Suprapubic skin (tissue), 4 donors: ENCODE measurements around the gene FKRP. TPM values are rescaled to one million over a fixed set of nuclear protein-coding genes. Genes with fewer than 3 reads are reported as not detected.

Experiments
- DNase-seq, 2 donors: peaks; one replicate each; pipeline ENCODE4 v3.0.0-alpha.2; 2019; ENCODE audit warnings: low spot score in 2 of 2
- H3K27ac ChIP-seq: fragments of 200-600 bp; sonication (generic); one replicate; pipeline ENCODE4 v1.5.1; 2019
- H3K27me3 ChIP-seq: fragments of 200-600 bp; sonication (generic); one replicate; pipeline ENCODE4 v1.5.1; 2019
- H3K36me3 ChIP-seq: fragments of 200-600 bp; sonication (generic); one replicate; pipeline ENCODE4 v1.5.1; 2019
- H3K4me1 ChIP-seq: fragments of 200-600 bp; sonication (generic); one replicate; pipeline ENCODE4 v1.5.1; 2019
- H3K4me3 ChIP-seq: fragments of 200-600 bp; sonication (generic); one replicate; pipeline ENCODE4 v1.5.1; 2019; ENCODE audit warnings: mild to moderate bottlenecking
- H3K9me3 ChIP-seq: fragments of 200-600 bp; sonication (generic); one replicate; pipeline ENCODE4 v1.5.1; 2019
- EP300 ChIP-seq: sonication (generic); formaldehyde crosslinking; IDR thresholded peaks from one replicate; pipeline ENCODE4 v1.6.1; 2017; ENCODE audit warnings: antibody characterized with exemption
- POLR2A ChIP-seq, 2 donors: fragments of 450-650 bp; IDR thresholded peaks; one replicate each; pipeline ENCODE4 v1.6.1; 2017; ENCODE audit warnings: antibody characterized with exemption in 2 of 2, mild to moderate bottlenecking in 2 of 2, moderate library complexity in 2 of 2
- POLR2AphosphoS5 ChIP-seq, 3 donors: sonication (generic); formaldehyde crosslinking; IDR thresholded peaks; one replicate each; pipeline ENCODE4 v1.6.1; 2017; ENCODE audit warnings: antibody characterized with exemption in 3 of 3
- whole genome bisulfite sequencing: methylation state at CpG from one replicate; pipeline ENCODE4 v1.1.5; 2018; 5-methylcytosine and 5-hydroxymethylcytosine counted together
- total RNA-seq, 4 donors: library from RNA; depleted of rRNA; stranded (reverse); fragments of >200 nt; gene quantifications; one replicate each; pipeline ENCODE4 v1.1.0, GENCODE V29; 2016
- TF ChIP-seq, protein P1 (sequence below), 2 donors: fragments of 200-600 bp in 1 of 2; fragments of 450-650 bp in 1 of 2; sonication (generic) in 1 of 2; IDR thresholded peaks; one replicate each; pipeline ENCODE4 v1.5.1; 2016 to 2019; ENCODE audit warnings: antibody characterized with exemption in 2 of 2, mild to moderate bottlenecking in 1 of 2, moderate library complexity in 1 of 2

FKRP gene
- total RNA-seq, 4 donors from 2014 or later, result 7.1 to 15.2 (median 7.8) TPM

DNA sequence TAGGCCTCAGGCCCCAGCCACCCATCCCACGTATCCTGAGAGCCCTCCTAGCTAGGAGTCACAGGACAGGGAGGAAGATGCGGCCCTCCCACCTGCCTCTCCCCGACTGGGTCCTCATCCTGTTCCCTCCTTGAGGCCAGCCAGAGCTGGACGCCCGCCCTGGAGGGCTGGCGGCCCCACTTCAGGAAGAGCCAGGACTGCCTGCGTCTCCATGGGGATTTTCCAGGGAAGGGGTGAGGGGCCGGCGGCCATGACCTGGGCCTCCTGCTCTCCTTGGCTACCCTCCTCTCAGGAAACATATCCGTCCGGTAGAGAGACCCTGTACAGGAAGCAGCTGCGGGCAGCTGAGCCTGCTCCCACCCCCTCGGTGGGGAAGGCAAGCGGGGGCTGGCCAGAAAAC lies 17.6 kb upstream of the FKRP start:
- WGBS, result 85% methylated on average over 7 of the region's 14 CpGs
- Histone ChIP-seq H3K36me3 (peaks cover 98% of the 10 kb centered on the region), H3K4me1 (peaks cover 27% of the 10 kb centered on the region), H3K4me3 (no peak overlapping the region), H3K27ac (no peak overlapping the region), H3K9me3 (no peaks in the 10 kb centered on the region), H3K27me3 (no peaks in the 10 kb centered on the region)
- no peak for DNase-seq
- TF ChIP-seq POLR2AphosphoS5 (IDR thresholded peaks at IDR 0.05), result no peak
- TF ChIP-seq, protein P1, sequence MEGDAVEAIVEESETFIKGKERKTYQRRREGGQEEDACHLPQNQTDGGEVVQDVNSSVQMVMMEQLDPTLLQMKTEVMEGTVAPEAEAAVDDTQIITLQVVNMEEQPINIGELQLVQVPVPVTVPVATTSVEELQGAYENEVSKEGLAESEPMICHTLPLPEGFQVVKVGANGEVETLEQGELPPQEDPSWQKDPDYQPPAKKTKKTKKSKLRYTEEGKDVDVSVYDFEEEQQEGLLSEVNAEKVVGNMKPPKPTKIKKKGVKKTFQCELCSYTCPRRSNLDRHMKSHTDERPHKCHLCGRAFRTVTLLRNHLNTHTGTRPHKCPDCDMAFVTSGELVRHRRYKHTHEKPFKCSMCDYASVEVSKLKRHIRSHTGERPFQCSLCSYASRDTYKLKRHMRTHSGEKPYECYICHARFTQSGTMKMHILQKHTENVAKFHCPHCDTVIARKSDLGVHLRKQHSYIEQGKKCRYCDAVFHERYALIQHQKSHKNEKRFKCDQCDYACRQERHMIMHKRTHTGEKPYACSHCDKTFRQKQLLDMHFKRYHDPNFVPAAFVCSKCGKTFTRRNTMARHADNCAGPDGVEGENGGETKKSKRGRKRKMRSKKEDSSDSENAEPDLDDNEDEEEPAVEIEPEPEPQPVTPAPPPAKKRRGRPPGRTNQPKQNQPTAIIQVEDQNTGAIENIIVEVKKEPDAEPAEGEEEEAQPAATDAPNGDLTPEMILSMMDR (IDR thresholded peaks at IDR 0.05), result no peak

DNA sequence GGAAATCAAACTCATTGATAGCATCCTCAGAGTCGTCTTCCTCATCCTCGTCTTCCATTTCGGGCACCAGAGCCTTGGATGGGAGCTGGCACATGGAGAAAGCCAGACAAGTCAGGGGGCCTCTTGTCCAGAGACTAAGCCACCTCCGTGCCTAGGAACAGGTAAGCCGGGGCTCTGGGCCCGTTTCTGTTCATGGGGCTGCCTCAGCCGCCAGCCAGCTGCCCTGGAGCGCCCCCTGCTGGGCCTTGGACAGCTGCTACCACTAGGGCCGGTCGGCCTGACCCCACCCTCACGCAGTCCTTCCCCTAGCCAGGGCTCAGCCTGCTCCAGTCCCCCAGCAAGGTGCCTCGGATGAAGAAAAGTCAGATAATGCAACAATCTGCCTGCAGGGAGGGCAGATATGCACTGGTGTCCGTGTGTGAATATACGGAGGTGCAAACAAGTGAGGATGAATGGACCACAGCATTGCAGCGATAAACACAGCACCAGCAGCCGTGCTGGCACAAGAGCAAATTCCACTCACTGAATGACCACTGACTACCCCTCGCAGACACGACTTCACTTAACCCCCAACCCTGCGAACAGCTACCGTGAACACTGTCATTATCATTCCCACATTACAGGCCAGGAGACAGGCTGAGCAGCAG lies 17.0 kb upstream of the FKRP start:
- H3K4me3 ChIP-seq, result no peak overlapping the region
- no peaks in the 10 kb centered on the region for H3K9me3 ChIP-seq
- no peak for DNase-seq
- no peak overlapping the region for H3K27ac ChIP-seq
- TF ChIP-seq, protein P1 (IDR thresholded peaks at IDR 0.05), result peak; percentile 80 to 95
- TF ChIP-seq EP300, result no peak
- H3K27me3 ChIP-seq, result no peaks in the 10 kb centered on the region
- 56% methylated on average over 16 of the region's 20 CpGs for WGBS
- peaks cover 96% of the 10 kb centered on the region for H3K36me3 ChIP-seq
- H3K4me1 ChIP-seq, result peaks cover 27% of the 10 kb centered on the region

DNA sequence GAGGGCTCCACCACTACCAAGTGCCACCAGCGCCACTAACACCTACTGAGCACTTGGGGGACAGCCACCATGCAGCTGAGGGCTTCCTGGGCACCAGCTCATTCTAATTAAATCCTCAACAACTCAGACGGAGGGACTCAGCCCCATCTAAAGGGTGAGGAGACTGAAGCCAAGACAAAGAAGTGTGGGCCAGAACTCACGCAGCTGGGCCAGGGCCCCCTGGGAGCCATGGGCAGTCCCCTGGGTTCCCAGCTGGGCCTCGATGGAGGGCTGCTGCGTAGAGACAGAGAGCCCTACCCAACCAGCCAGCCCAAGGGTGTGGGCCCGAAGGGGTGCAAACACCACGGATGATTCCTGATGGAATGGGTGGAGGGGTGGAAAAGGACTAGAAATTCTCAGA lies 16.2 kb upstream of the FKRP start:
- H3K27me3 ChIP-seq, result no peaks in the 10 kb centered on the region
- no peaks in the 10 kb centered on the region for H3K9me3 ChIP-seq
- H3K36me3 ChIP-seq, result peaks cover 95% of the 10 kb centered on the region
- H3K4me3 ChIP-seq, result no peak overlapping the region
- peaks cover 27% of the 10 kb centered on the region for H3K4me1 ChIP-seq
- no peak overlapping the region for H3K27ac ChIP-seq
- TF ChIP-seq POLR2AphosphoS5 (IDR thresholded peaks at IDR 0.05), result no peak
- TF ChIP-seq EP300, result no peak
- WGBS, result 78% methylated on average over 6 of the region's 7 CpGs
- DNase-seq, result no peak

DNA sequence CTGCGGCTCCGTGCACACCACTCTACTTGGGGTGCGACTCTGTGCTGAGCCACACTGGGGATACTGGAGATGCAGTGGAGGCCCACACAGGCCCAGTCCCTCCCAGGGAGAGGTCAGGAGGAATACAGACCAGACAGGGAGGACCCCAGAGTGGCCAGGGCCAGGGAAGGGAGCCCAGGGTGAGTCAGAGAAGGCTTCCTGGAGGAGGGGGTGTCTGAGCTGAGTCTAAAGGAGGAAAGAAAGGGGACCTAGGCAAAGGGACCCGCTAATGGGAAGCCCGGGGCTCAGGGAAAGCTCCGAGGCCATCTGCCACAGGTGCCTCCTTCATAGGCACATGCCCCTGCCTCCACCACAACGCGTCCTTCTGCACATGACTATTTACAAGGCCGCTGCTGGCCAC lies 15.7 kb upstream of the FKRP start:
- H3K9me3 ChIP-seq, result no peaks in the 10 kb centered on the region
- no peaks in the 10 kb centered on the region for H3K27me3 ChIP-seq
- DNase-seq, result no peak
- peaks cover 30% of the 10 kb centered on the region for H3K4me1 ChIP-seq
- 92% methylated on average over 8 of the region's 9 CpGs for WGBS
- H3K36me3 ChIP-seq, result peaks cover 95% of the 10 kb centered on the region
- TF ChIP-seq POLR2A (IDR thresholded peaks at IDR 0.05) (no peak), EP300 (no peak), POLR2AphosphoS5 (IDR thresholded peaks at IDR 0.05) (no peak)
- TF ChIP-seq, protein P1 (IDR thresholded peaks at IDR 0.05), result no peak
- no peak overlapping the region for H3K27ac ChIP-seq
- H3K4me3 ChIP-seq, result no peak overlapping the region

DNA sequence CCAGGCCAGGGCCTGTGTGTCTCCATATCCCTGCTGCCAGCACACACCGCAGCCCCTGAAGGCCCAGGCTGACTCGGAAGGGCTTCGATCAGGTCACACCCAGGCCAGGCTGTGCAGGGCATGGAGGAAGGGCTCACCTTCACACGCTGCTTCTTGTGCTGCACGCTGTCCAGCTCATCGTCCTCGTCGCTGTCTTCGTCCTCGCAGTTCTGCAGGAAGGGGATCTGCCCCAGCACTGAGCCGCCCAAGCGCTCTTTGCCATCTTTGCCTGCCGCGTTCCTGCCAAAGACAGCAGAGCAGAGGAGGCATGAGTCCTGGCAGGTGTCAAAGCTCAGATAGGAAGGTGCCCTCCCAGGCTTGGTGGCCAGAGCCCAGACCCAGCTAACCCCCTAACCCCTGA lies 15.3 kb upstream of the FKRP start:
- H3K36me3 ChIP-seq, result peaks cover 95% of the 10 kb centered on the region
- no peak for DNase-seq
- TF ChIP-seq EP300, result no peak
- TF ChIP-seq, protein P1 (IDR thresholded peaks at IDR 0.05), result no peak
- no peak overlapping the region for H3K4me3 ChIP-seq
- peaks cover 30% of the 10 kb centered on the region for H3K4me1 ChIP-seq
- 92% methylated on average over 14 of the region's 14 CpGs for WGBS
- no peak overlapping the region for H3K27ac ChIP-seq
- no peaks in the 10 kb centered on the region for H3K27me3 ChIP-seq
- H3K9me3 ChIP-seq, result no peaks in the 10 kb centered on the region

DNA sequence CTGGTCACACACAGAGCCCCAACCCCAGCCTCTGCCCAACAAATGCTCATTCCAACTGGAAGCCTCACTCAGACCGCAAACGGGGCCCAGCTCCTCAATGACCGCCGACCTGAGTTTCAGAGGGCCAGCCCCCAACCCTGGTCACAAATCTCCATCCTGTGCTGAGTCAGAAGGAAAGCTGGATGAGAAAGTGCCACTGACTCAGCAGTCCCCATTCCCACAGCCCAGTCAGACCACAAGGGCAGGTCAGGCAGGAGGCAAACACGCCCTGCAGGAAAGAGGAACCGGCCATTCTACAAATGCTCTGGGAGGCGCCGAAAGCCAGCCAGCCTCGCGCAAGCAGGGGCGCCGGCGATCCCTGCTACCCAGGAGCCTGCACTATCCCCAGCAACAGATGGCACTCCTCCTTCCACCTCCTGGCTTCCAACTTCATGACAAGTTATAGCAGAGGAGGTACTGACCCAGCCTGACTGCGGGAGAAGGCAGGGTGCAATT lies 14.8 kb upstream of the FKRP start:
- WGBS, result 61% methylated on average over 6 of the region's 14 CpGs
- no peak for DNase-seq
- Histone ChIP-seq H3K27ac (peak overlapping the region; percentile 17), H3K27me3 (no peaks in the 10 kb centered on the region), H3K4me1 (peaks cover 30% of the 10 kb centered on the region), H3K9me3 (no peaks in the 10 kb centered on the region), H3K4me3 (no peak overlapping the region), H3K36me3 (peaks cover 95% of the 10 kb centered on the region)
- TF ChIP-seq EP300 (no peak), POLR2A (IDR thresholded peaks at IDR 0.05) (no peak), POLR2AphosphoS5 (IDR thresholded peaks at IDR 0.05) (no peak)
- TF ChIP-seq, protein P1 (IDR thresholded peaks at IDR 0.05), result no peak
